ENCODE results near the gene NUDT22. TPM values are rescaled to one million over a fixed set of nuclear protein-coding genes. Genes with fewer than 3 reads are reported as not detected.
A peak's percentile ranks its signal among the peaks of the same experiment; 100 is the strongest.

NUDT22 gene
- total and polyA plus RNA-seq, 10 donors, result 61.8 to 109 (median 78.7) TPM

- H3K27me3 ChIP-seq (replicated peaks in 1 of 7), result no peaks in the 10 kb centered on the region
- peaks cover 22 to 39% (median 27%) of the 10 kb centered on the region in 6 donors for H3K4me1 ChIP-seq
- H3K9me3 ChIP-seq, result no peaks in the 10 kb centered on the region
- intact Hi-C loops (cut with DNase I; ENCODE audit: low total_unique reads), result no loop called here
- H3K27ac ChIP-seq, result no peak overlapping the region
- 87 to 93% (median 90%) methylated on average over 25 to 35 of the region's 35 CpGs for WGBS, 5 donors
- peak; percentile 78 for DNase-seq
- peaks cover 0 to 72% (median 40%) of the 10 kb centered on the region in 6 donors for H3K36me3 ChIP-seq
- H3K4me3 ChIP-seq, result no peak overlapping the region
- no peak for TF ChIP-seq POLR2A (IDR thresholded peaks at IDR 0.05)
- TF ChIP-seq, protein P1, sequence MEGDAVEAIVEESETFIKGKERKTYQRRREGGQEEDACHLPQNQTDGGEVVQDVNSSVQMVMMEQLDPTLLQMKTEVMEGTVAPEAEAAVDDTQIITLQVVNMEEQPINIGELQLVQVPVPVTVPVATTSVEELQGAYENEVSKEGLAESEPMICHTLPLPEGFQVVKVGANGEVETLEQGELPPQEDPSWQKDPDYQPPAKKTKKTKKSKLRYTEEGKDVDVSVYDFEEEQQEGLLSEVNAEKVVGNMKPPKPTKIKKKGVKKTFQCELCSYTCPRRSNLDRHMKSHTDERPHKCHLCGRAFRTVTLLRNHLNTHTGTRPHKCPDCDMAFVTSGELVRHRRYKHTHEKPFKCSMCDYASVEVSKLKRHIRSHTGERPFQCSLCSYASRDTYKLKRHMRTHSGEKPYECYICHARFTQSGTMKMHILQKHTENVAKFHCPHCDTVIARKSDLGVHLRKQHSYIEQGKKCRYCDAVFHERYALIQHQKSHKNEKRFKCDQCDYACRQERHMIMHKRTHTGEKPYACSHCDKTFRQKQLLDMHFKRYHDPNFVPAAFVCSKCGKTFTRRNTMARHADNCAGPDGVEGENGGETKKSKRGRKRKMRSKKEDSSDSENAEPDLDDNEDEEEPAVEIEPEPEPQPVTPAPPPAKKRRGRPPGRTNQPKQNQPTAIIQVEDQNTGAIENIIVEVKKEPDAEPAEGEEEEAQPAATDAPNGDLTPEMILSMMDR (IDR thresholded peaks at IDR 0.05 in 8 of 11, conservative IDR thresholded peaks at IDR 0.05 in 3 of 11), result no peak
- no peak for TF ChIP-seq POLR2AphosphoS5 (IDR thresholded peaks at IDR 0.05)
Observed at GRCh38 chr11:64265176-64266160, 39.4 kb downstream of the NUDT22 start.

DNA sequence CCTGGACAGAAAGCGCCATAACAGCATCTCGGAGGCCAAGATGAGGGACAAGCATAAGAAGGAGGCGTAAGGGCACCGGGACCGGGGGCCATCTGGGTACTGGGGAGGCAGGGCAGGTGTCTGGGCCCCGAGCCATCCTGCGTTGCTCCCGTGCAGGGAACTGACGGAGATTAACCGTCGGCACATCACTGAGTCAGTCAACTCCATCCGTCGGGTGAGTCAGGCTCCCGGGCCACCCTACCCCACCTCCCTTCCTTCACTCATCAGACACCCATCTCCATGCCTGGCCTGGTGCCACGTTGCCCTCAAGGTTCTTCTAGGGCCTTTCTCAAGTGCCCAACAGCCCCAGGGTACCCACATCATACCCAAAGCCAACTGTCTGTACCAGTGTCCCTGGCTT is 40.3 kb downstream of the NUDT22 start:
- peak; percentile 80 for DNase-seq
- no peaks in the 10 kb centered on the region for H3K27me3 ChIP-seq (replicated peaks in 1 of 7)
- no peaks in the 10 kb centered on the region for H3K9me3 ChIP-seq
- 92 to 96% (median 93%) methylated on average over 15 of the region's 15 CpGs for WGBS, 5 donors
- intact Hi-C loops (cut with DNase I; ENCODE audit: low total_unique reads), result no loop called here
- TF ChIP-seq POLR2A (IDR thresholded peaks at IDR 0.05), result no peak
- TF ChIP-seq POLR2AphosphoS5 (IDR thresholded peaks at IDR 0.05), result peak in 1 of 3 donors; percentile 21
- TF ChIP-seq, protein P1 (IDR thresholded peaks at IDR 0.05 in 8 of 11, conservative IDR thresholded peaks at IDR 0.05 in 3 of 11), result no peak
- H3K4me1 ChIP-seq, result peaks cover 22 to 41% (median 27%) of the 10 kb centered on the region in 6 donors
- peak overlapping the region in 5 of 8 donors; percentile 98 to 100 (median 99) for H3K27ac ChIP-seq
- peaks cover 0 to 63% (median 38%) of the 10 kb centered on the region in 6 donors for H3K36me3 ChIP-seq
- no peak overlapping the region for H3K4me3 ChIP-seq

GRCh38 chr11:64267207-64267945 is 41.3 kb downstream of the NUDT22 start:
- DNase-seq, result peak; percentile 86
- no peaks in the 10 kb centered on the region for H3K9me3 ChIP-seq
- intact Hi-C loops (cut with DNase I; ENCODE audit: low total_unique reads), result no loop called here
- H3K27ac ChIP-seq, result peak overlapping the region; percentile 80 to 100 (median 98)
- H3K4me1 ChIP-seq, result peaks cover 27 to 52% (median 36%) of the 10 kb centered on the region in 6 donors
- TF ChIP-seq POLR2A (IDR thresholded peaks at IDR 0.05) (no peak), POLR2AphosphoS5 (IDR thresholded peaks at IDR 0.05) (peak in 1 of 3 donors; percentile 47)
- TF ChIP-seq, protein P1 (IDR thresholded peaks at IDR 0.05 in 8 of 11, conservative IDR thresholded peaks at IDR 0.05 in 3 of 11), result no peak
- H3K4me3 ChIP-seq, result peak overlapping the region in 1 of 8 donors; percentile 99
- peaks cover 0 to 53% (median 32%) of the 10 kb centered on the region in 6 donors for H3K36me3 ChIP-seq
- 69 to 81% (median 75%) methylated on average over 24 to 27 of the region's 27 CpGs for WGBS, 5 donors
- H3K27me3 ChIP-seq (replicated peaks in 1 of 7), result no peaks in the 10 kb centered on the region

Data from spleen (tissue), 11 donors.